Type B pancreatic cell (in vitro differentiated cells): Measurements from ENCODE around the gene RIT2. TPM values are rescaled to one million over a fixed set of nuclear protein-coding genes. Genes with fewer than 3 reads are reported as not detected.

Source experiments
- DNase-seq: peaks from one replicate; pipeline ENCODE4 v3.0.0; 2021; ENCODE audit warnings: mixed read lengths; ENCODE audit not compliant: unreplicated experiment; ENCODE audit errors: extremely low spot score
- H3K27ac Mint-ChIP-seq: 2 replicates; pipeline ENCODE4 v1.8.0; 2021; ENCODE audit warnings: mild to moderate bottlenecking, mixed read lengths
- H3K27me3 Mint-ChIP-seq: 2 replicates; pipeline ENCODE4 v1.8.0; 2021; ENCODE audit warnings: mixed read lengths
- H3K36me3 Mint-ChIP-seq: 2 replicates; pipeline ENCODE4 v1.8.0; 2021; ENCODE audit warnings: mixed read lengths
- H3K4me1 Mint-ChIP-seq: one replicate; pipeline ENCODE4 v1.8.0; 2021; ENCODE audit warnings: mixed read lengths; ENCODE audit not compliant: unreplicated experiment
- H3K4me3 Mint-ChIP-seq: 2 replicates; pipeline ENCODE4 v1.8.0; 2021; ENCODE audit warnings: mild to moderate bottlenecking, mixed read lengths
- H3K9me3 Mint-ChIP-seq: 2 replicates; pipeline ENCODE4 v1.8.0; 2021; ENCODE audit warnings: mixed read lengths
- total RNA-seq: library from RNA; stranded (reverse); gene quantifications from 2 replicates; pipeline ENCODE4 v1.2.1, GENCODE V29; 2021; ENCODE audit warnings: low replicate concordance
- TF ChIP-seq, protein P1 (sequence below): fragments of 200-600 bp; sonication (generic); conservative IDR thresholded peaks from 2 replicates; pipeline ENCODE4 v1.5.0; 2021; ENCODE audit warnings: antibody characterized with exemption, mild to moderate bottlenecking

Gene RIT2
- total RNA-seq, 1 donor from 2014 or later: not detected

DNA sequence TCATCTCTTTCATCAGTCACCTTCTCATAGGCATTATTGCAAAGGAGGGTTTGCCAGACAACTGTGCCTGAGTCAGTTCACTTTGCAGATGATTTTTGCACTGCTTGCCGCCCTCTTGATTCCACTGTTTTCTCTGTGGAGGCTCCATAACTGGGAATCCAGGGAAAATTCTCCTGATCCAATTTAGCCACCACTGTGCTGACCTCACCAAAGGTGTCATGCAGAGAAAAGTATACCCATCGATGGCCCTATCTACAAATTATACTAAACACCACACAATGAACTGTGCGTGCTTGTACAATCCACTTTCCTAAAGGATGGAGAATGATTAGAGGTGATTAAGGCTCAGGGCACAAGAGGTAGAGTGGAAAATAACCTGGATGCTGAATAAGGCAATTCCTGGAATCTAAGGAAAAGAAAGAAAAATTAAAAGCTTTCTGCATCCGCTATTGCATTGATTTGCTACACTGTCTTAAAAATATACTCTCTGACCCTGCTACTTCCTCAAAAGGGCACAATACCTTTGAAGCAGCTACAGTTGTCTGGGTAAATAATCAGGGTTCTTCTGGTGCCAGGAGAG lies 409.4 kb downstream of the RIT2 start:
- H3K4me3 Mint-ChIP-seq: peak overlapping the region; percentile 33

More for the DNA sequence above, 409.4 kb downstream of the RIT2 start:
- no peak for DNase-seq
- Mint-ChIP-seq H3K4me1 (peaks cover 34% of the 10 kb centered on the region), H3K9me3 (no peaks in the 10 kb centered on the region), H3K27me3 (no peaks in the 10 kb centered on the region), H3K27ac (peak overlapping the region; percentile 84), H3K36me3 (no peaks in the 10 kb centered on the region)
- TF ChIP-seq, protein P1, sequence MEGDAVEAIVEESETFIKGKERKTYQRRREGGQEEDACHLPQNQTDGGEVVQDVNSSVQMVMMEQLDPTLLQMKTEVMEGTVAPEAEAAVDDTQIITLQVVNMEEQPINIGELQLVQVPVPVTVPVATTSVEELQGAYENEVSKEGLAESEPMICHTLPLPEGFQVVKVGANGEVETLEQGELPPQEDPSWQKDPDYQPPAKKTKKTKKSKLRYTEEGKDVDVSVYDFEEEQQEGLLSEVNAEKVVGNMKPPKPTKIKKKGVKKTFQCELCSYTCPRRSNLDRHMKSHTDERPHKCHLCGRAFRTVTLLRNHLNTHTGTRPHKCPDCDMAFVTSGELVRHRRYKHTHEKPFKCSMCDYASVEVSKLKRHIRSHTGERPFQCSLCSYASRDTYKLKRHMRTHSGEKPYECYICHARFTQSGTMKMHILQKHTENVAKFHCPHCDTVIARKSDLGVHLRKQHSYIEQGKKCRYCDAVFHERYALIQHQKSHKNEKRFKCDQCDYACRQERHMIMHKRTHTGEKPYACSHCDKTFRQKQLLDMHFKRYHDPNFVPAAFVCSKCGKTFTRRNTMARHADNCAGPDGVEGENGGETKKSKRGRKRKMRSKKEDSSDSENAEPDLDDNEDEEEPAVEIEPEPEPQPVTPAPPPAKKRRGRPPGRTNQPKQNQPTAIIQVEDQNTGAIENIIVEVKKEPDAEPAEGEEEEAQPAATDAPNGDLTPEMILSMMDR: no peak

Other genes starting within 250 kb of the RIT2 start
- 10.0 and 20.5 TPM in 2 replicates for gene SYT4, start 161.8 kb upstream of the RIT2 start, total RNA-seq